Measurements from ENCODE around the gene PLXNA2.

PLXNA2 gene

GRCh38 chr1:208117409-208117808 lies 126.8 kb downstream of the PLXNA2 start:
- no peak overlapping the region for H3K9ac ChIP-seq (ENCODE audit: low read depth, low read length)
- no peak overlapping the region for H3K4me2 ChIP-seq (ENCODE audit: low read length)
- H3K27me3 ChIP-seq (ENCODE audit: control insufficient read depth, insufficient read depth, low read length) = no peaks in the 10 kb centered on the region
- H3K4me3 ChIP-seq (ENCODE audit: low read length) = no peak overlapping the region
- peaks cover 37% of the 10 kb centered on the region for H3K36me3 ChIP-seq (ENCODE audit: insufficient read depth, low read length)
- no peaks in the 10 kb centered on the region for H3K9me3 ChIP-seq (replicated peaks; ENCODE audit: low read length)
- peaks cover 16% of the 10 kb centered on the region for H3K4me1 ChIP-seq (ENCODE audit: control insufficient read depth, insufficient read depth, low read length)

DNA sequence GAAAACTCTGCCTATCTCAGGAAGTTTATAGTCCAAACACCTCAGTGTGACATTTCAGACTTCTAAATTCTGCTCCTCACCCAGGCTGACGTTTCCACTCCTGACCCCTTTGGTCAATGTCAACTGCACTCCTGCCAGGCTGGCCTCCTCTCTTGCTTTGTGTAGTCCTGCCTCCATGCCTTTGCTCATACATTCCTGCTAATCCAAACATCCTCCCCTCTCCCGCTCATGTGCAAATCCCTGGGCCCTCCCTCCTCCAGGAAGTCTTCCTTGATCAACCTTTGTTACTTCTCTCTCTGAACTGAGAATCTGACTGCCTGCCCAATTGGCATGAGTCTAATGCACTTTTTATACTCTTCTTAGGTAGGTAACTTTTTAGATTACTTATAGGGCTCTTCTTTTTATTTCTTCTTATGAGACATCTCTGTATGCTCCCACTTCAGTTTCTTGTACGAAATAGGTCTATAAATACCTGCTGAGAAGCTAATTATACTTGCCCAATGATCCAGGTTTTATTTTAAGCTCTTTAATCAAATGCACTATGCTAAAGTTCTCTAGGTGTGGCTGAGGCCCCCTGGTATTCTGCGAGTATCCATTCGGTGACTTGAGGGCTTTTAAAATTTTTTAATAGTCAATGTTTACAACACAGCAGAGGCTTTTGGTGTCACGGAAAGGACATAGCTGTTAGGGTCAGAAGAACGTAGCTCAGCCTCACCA lies 128.1 kb downstream of the PLXNA2 start:
- Histone ChIP-seq H3K9ac (ENCODE audit: low read depth, low read length) (no peak overlapping the region), H3K4me2 (ENCODE audit: low read length) (no peak overlapping the region), H3K9me3 (replicated peaks; ENCODE audit: low read length) (no peaks in the 10 kb centered on the region)

DNA sequence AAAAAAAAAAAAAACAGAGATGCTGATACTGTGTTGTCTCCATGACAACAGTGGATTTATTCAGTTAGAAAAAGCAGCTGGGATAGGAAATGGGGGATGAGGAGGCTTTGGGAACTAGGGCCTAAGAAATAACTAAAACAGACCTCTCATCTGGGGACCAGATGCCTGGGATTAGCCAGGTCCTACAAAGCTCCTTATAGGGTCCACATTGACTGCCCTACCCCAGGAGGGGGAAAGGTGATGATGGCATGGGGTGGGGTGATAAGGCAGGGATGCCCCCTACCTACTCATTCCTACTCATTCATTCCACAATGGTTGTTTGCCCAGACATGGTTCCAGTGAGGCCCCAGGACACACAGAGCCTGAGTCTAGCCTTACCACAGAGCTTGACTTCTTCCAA lies 131.2 kb downstream of the PLXNA2 start:
- Histone ChIP-seq H3K9me3 (replicated peaks; ENCODE audit: low read length) (no peaks in the 10 kb centered on the region), H3K4me3 (ENCODE audit: low read length) (no peak overlapping the region), H3K4me1 (ENCODE audit: control insufficient read depth, insufficient read depth, low read length) (peaks cover 38% of the 10 kb centered on the region), H3K4me2 (ENCODE audit: low read length) (no peak overlapping the region), H3K27me3 (ENCODE audit: control insufficient read depth, insufficient read depth, low read length) (no peaks in the 10 kb centered on the region), H3K9ac (ENCODE audit: low read depth, low read length) (no peak overlapping the region), H3K36me3 (ENCODE audit: insufficient read depth, low read length) (peaks cover 29% of the 10 kb centered on the region)

More for the DNA sequence above, 128.1 kb downstream of the PLXNA2 start:
- H3K27me3 ChIP-seq (ENCODE audit: control insufficient read depth, insufficient read depth, low read length) = no peaks in the 10 kb centered on the region
- peaks cover 42% of the 10 kb centered on the region for H3K36me3 ChIP-seq (ENCODE audit: insufficient read depth, low read length)
- H3K4me3 ChIP-seq (ENCODE audit: low read length) = no peak overlapping the region
- H3K4me1 ChIP-seq (ENCODE audit: control insufficient read depth, insufficient read depth, low read length) = peaks cover 23% of the 10 kb centered on the region

DNA sequence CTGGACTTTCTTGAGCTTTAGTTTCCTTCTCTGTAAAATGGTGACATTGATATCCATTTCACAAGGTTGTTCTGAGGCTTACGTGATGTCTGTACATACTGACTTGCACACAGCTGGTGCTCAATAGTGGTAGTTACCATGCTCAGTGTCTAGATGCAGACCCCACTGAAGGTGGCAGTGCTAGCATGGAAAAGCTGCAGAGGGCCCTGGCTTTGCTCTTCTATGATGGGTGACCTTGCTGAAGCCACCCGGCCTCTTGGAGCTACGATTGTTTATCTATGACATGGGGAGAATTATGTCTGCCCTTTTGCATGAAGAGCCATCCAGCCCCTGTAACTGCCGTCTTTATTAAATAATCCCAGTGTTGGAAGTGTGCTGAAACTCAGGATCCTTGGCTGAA lies 131.8 kb downstream of the PLXNA2 start:
- Histone ChIP-seq H3K9ac (ENCODE audit: low read depth, low read length) (no peak overlapping the region), H3K4me3 (ENCODE audit: low read length) (no peak overlapping the region), H3K4me1 (ENCODE audit: control insufficient read depth, insufficient read depth, low read length) (peaks cover 44% of the 10 kb centered on the region), H3K9me3 (replicated peaks; ENCODE audit: low read length) (no peaks in the 10 kb centered on the region), H3K27me3 (ENCODE audit: control insufficient read depth, insufficient read depth, low read length) (no peaks in the 10 kb centered on the region), H3K36me3 (ENCODE audit: insufficient read depth, low read length) (peaks cover 23% of the 10 kb centered on the region), H3K4me2 (ENCODE audit: low read length) (no peak overlapping the region)

- H3K4me1 ChIP-seq (ENCODE audit: control insufficient read depth, insufficient read depth, low read length) = peaks cover 50% of the 10 kb centered on the region
- H3K4me2 ChIP-seq (ENCODE audit: low read length) = no peak overlapping the region
- peaks cover 29% of the 10 kb centered on the region for H3K36me3 ChIP-seq (ENCODE audit: insufficient read depth, low read length)
- H3K9me3 ChIP-seq (replicated peaks; ENCODE audit: low read length) = no peaks in the 10 kb centered on the region
- H3K4me3 ChIP-seq (ENCODE audit: low read length) = no peak overlapping the region
- H3K9ac ChIP-seq (ENCODE audit: low read depth, low read length) = no peak overlapping the region
- H3K27me3 ChIP-seq (ENCODE audit: control insufficient read depth, insufficient read depth, low read length) = no peaks in the 10 kb centered on the region
These were observed 132.5 kb downstream of the PLXNA2 start for GRCh38 chr1:208111646-208112190.

GRCh38 chr1:208110296-208110695 lies 133.9 kb downstream of the PLXNA2 start:
- Histone ChIP-seq H3K4me1 (ENCODE audit: control insufficient read depth, insufficient read depth, low read length) (peaks cover 56% of the 10 kb centered on the region), H3K9ac (ENCODE audit: low read depth, low read length) (no peak overlapping the region), H3K4me3 (ENCODE audit: low read length) (no peak overlapping the region)

DNA sequence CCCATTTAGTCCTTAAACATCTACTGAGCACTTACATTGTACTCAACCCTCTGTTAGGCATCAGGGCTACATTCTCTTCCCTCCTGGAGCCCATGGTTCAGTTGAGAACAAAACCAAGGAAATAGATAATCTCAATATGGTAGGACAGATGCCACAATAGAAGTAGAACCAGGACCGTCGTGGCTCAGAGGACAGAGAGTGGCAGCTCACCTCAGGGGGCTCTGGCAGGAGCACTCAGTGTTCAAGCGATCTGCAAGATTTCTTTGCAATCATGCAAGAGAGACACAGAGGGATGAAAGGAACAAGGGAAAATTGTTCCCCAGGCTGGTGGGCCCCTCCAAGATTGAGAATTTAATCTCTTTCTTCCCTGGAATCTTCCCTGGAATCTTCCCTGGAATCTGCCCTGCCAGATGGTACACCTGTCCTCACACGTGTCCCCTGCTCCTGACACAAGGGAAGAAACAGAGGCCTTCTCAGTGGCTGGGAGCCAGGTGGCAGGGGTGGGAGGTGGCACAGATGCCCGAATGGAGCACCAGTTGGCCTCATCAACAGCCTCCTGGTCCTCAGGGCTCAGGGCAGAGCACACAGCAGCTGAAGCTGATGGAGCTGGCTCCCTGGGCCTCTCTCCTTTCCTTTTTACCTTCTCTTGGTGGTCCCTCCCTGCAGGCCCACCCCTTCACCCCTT lies 135.4 kb downstream of the PLXNA2 start:
- Histone ChIP-seq H3K9ac (ENCODE audit: low read depth, low read length) (no peak overlapping the region), H3K36me3 (ENCODE audit: insufficient read depth, low read length) (peaks cover 45% of the 10 kb centered on the region), H3K9me3 (replicated peaks; ENCODE audit: low read length) (no peaks in the 10 kb centered on the region), H3K4me3 (ENCODE audit: low read length) (no peak overlapping the region), H3K4me2 (ENCODE audit: low read length) (peak overlapping the region; percentile 53), H3K27me3 (ENCODE audit: control insufficient read depth, insufficient read depth, low read length) (no peaks in the 10 kb centered on the region), H3K4me1 (ENCODE audit: control insufficient read depth, insufficient read depth, low read length) (peaks cover 56% of the 10 kb centered on the region)

More at GRCh38 chr1:208110296-208110695, 133.9 kb downstream of the PLXNA2 start:
- no peak overlapping the region for H3K4me2 ChIP-seq (ENCODE audit: low read length)
- H3K36me3 ChIP-seq (ENCODE audit: insufficient read depth, low read length) = peaks cover 40% of the 10 kb centered on the region
- no peaks in the 10 kb centered on the region for H3K27me3 ChIP-seq (ENCODE audit: control insufficient read depth, insufficient read depth, low read length)
- no peaks in the 10 kb centered on the region for H3K9me3 ChIP-seq (replicated peaks; ENCODE audit: low read length)

- peaks cover 50% of the 10 kb centered on the region for H3K36me3 ChIP-seq (ENCODE audit: insufficient read depth, low read length)
- H3K9ac ChIP-seq (ENCODE audit: low read depth, low read length) = no peak overlapping the region
- peaks cover 56% of the 10 kb centered on the region for H3K4me1 ChIP-seq (ENCODE audit: control insufficient read depth, insufficient read depth, low read length)
These were observed 136.0 kb downstream of the PLXNA2 start for GRCh38 chr1:208108213-208108608.

DNA sequence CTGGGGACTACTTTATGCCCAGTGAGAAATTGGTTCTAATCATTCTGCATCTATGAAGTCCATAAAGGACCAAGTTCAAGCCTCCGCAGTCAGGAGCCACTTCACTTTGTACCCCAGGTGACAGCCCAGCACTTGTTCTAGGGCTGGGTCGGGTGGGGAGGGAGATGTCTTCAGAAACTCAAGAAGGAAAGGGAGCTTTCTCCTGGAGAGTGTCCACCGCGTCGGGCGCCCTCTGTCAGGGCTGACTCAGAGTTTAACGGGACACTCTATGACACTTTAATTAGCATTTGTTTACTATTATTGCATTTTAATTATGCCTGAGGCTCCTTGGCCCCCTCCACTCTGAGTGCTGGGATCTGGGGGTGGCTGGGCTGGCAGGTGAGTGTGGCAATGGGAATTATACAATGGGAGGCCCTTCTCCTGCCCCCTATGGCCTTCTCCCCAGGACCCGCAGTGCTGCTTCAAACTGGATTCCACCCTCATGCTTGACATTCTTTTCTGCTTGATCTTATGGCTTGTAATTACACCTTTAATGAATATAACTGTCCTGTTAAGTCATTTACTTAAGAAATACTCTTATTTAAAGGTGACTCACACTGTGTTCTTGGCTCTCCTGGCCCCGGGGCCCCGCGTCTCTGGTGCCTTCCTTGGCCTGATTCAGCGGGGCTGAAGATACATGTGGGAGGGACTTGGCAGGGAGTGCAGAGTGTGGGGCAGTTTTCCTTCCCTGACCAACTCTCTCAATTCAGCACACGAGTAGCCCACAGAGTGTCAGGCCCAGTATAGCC lies 136.6 kb downstream of the PLXNA2 start:
- H3K27me3 ChIP-seq (ENCODE audit: control insufficient read depth, insufficient read depth, low read length) = no peaks in the 10 kb centered on the region
- peaks cover 56% of the 10 kb centered on the region for H3K36me3 ChIP-seq (ENCODE audit: insufficient read depth, low read length)
- peaks cover 56% of the 10 kb centered on the region for H3K4me1 ChIP-seq (ENCODE audit: control insufficient read depth, insufficient read depth, low read length)
- no peak overlapping the region for H3K4me3 ChIP-seq (ENCODE audit: low read length)
- peak overlapping the region; percentile 53 for H3K4me2 ChIP-seq (ENCODE audit: low read length)
- H3K9me3 ChIP-seq (replicated peaks; ENCODE audit: low read length) = no peaks in the 10 kb centered on the region
- H3K9ac ChIP-seq (ENCODE audit: low read depth, low read length) = no peak overlapping the region

More at GRCh38 chr1:208108213-208108608, 136.0 kb downstream of the PLXNA2 start:
- H3K9me3 ChIP-seq (replicated peaks; ENCODE audit: low read length) = no peaks in the 10 kb centered on the region
- H3K27me3 ChIP-seq (ENCODE audit: control insufficient read depth, insufficient read depth, low read length) = no peaks in the 10 kb centered on the region
- peak overlapping the region; percentile 53 for H3K4me2 ChIP-seq (ENCODE audit: low read length)
- H3K4me3 ChIP-seq (ENCODE audit: low read length) = no peak overlapping the region

- Histone ChIP-seq H3K9me3 (replicated peaks; ENCODE audit: low read length) (no peaks in the 10 kb centered on the region), H3K4me3 (ENCODE audit: low read length) (no peak overlapping the region), H3K36me3 (ENCODE audit: insufficient read depth, low read length) (peaks cover 62% of the 10 kb centered on the region), H3K4me1 (ENCODE audit: control insufficient read depth, insufficient read depth, low read length) (peaks cover 61% of the 10 kb centered on the region), H3K4me2 (ENCODE audit: low read length) (no peak overlapping the region), H3K27me3 (ENCODE audit: control insufficient read depth, insufficient read depth, low read length) (no peaks in the 10 kb centered on the region), H3K9ac (ENCODE audit: low read depth, low read length) (no peak overlapping the region)
These were observed 138.0 kb downstream of the PLXNA2 start for GRCh38 chr1:208106218-208106617.

DNA sequence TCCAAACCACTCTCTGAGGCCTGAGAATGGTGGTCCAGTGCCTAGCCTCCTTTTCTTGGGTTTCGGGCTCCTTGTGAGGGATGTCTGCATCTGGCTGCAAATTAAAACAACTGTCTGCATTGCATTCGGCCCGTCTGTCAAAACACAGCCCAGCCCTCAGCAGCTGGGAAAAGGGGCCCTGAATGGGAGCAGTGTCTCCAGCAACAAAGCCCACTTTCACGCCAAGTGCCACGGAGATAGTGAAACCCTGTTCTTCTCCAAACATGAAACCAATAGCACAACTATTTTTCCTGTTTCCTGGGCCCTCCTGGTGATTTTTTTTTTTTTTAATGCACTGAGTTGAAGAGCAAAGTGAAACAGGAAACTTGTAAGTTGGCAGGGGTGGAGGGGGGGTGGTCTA lies 138.4 kb downstream of the PLXNA2 start:
- H3K4me2 ChIP-seq (ENCODE audit: low read length) = no peak overlapping the region
- H3K9me3 ChIP-seq (replicated peaks; ENCODE audit: low read length) = no peaks in the 10 kb centered on the region
- peaks cover 58% of the 10 kb centered on the region for H3K4me1 ChIP-seq (ENCODE audit: control insufficient read depth, insufficient read depth, low read length)
- H3K9ac ChIP-seq (ENCODE audit: low read depth, low read length) = no peak overlapping the region
- no peak overlapping the region for H3K4me3 ChIP-seq (ENCODE audit: low read length)
- peaks cover 66% of the 10 kb centered on the region for H3K36me3 ChIP-seq (ENCODE audit: insufficient read depth, low read length)
- no peaks in the 10 kb centered on the region for H3K27me3 ChIP-seq (ENCODE audit: control insufficient read depth, insufficient read depth, low read length)
